T follicular helper cell (primary cell): ENCODE measurements around the gene SERPINA3.
"Not testable (repeated sequence)": the region's sequence is repeated elsewhere in the genome, so short reads cannot be mapped to it uniquely, and the experiment has no call there.

Source experiments
- DNase-seq: peaks from one replicate; pipeline ENCODE4 v3.0.0-alpha.2; 2020; ENCODE audit warnings: low read depth

SERPINA3 gene

DNA sequence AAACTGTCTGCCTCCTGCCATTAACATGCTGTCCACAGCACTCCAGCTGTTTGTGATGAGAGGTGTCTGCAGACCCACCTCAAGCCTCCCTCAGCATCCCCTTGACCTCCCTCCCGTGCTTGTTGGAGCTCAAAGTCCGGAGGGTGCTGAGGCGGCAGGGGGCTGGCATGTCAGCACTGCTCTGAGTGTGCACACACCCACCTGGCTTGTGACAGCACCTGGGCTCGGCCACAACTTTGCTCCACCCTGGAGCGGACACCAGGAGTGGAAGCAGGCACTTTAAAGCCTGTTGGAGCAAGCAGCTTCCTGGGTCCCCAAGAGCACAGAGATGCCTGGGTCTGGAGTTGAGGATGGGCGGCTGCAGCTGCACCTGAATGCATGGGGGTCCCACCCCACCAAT lies 20.9 kb downstream of the SERPINA3 start:
- no peak for DNase-seq

- DNase-seq = no peak
These were observed 23.0 kb downstream of the SERPINA3 start for GRCh38 chr14:94635154-94635553.

DNA sequence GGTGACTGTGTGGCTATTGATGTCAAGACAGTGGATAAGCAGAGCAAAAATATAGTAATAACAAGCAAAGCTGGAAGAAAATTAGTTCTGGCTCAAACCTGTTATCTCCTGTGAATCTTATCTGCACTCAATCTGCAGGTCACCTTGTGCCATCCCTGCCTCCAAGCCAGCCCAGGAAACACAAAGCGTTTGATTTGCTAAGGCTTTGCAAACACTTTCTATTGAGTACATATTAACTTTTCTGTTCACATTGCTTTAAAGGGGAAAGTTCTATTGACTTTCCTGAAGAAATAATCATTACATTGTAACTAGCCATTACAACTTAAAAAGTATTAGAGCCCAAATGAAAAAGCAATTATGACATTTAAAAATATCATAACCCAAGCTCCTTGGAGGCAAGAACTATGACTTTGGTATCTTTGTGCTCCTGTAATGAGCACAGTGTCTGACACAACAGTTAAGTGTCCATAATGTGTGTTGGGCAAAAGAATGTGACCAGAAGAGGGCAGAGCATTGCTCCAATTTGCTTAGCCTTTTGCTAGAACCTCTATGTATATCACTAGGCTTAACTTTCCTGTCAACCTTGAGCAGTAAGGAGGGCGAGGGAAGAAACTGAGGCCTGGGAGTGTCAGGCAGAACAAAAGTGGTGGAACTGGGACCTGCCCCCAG lies 24.7 kb downstream of the SERPINA3 start:
- no peak for DNase-seq

DNA sequence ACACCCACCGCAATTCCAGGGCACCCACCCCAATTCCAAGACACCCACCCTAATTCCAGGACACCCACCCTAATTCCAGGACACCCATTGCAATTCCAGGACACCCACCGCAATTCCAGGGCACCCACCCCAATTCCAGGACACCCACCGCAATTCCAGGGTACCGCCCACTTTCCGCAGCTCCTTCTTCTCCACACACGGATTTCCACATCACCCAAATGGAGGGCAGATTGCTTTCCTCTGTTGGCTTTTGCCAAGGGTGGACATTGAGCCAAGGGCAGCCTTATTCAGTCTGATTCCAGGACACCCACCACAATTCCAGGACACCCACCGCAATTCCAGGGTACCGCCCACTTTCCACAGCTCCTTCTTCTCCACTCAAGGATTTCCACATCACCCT lies 25.6 kb downstream of the SERPINA3 start:
- DNase-seq = not testable (repeated sequence)

- no peak for DNase-seq
These were observed 26.1 kb downstream of the SERPINA3 start for GRCh38 chr14:94638339-94638738.

DNA sequence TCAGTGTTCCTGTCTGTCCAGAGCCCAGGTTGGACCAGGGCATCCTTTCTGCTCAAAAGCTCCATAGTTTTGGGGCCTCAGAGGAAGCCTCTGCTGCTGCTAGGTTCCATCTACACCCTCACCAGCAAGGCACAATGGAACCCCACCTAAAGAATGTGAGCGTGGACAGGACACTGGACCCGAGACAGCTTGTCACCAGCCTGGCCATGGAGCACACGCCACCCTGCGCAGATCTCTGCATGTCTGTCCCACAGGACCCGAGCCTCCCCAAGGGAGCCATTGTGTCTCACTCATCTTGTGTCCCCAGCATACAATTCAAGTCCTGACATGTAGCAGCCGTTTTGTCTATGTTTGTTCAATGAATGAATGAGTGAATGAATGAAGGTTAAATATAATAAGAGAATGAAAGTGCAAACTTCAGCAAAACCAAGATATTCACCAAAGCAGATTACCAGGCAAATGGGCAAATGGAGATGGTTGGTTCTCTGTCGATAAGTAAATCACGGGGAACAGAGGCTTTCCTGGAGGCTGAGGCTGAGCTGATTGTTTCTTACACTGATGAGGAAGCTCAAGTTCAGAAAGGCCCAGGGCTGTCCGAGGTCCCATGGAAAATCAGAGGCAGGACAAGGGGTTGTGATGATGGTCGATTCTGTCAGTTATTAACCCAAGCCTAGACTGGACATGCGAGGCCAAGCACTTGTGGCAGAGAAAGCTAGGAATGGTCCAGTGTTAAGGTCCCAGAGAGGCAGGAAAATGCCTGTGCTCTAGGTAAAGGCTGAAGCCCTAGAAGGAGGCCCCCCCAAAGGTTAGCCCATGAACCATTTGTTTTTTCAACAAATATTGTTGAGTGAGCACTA lies 27.0 kb downstream of the SERPINA3 start:
- DNase-seq = no peak

DNA sequence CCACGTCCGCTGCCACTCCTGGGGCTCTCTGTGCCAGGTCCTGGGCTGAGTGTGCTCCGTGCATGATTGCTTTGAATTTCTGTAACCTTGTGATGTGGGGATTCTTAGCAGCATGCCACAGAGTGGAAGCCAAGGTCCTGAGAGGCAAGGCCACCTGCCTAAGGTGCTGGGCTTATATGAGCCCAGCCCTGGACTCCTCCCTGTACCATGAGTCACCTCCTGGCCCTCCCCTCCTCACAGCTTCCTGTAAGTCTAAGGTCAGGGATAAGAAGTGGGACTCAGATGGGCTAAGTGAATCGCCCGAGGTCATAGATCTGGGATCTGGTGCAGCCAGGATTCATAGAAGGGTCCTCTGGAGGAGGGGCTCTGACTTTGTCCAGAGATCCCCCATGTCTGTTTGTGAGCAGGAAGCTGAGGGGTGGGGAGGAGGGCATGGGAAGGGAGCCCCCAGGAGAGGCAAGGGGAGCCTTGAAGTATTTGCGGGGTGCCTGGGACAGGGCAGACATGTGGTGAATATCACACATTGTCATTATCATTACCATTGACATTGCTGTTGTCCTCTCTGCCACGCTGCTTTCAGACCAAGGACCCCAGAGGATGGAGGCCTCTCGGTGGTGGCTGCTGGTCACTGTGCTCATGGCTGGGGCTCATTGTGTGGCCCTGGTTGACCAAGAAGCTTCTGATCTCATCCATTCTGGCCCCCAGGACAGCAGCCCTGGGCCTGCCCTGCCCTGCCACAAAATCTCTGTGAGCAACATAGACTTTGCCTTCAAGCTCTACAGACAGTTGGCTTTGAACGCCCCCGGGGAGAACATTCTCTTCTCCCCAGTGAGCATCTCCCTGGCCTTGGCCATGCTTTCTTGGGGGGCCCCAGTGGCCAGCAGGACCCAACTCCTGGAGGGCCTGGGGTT lies 28.8 kb downstream of the SERPINA3 start:
- DNase-seq = no peak

GRCh38 chr14:94641632-94641955 lies 29.4 kb downstream of the SERPINA3 start:
- DNase-seq = no peak

DNA sequence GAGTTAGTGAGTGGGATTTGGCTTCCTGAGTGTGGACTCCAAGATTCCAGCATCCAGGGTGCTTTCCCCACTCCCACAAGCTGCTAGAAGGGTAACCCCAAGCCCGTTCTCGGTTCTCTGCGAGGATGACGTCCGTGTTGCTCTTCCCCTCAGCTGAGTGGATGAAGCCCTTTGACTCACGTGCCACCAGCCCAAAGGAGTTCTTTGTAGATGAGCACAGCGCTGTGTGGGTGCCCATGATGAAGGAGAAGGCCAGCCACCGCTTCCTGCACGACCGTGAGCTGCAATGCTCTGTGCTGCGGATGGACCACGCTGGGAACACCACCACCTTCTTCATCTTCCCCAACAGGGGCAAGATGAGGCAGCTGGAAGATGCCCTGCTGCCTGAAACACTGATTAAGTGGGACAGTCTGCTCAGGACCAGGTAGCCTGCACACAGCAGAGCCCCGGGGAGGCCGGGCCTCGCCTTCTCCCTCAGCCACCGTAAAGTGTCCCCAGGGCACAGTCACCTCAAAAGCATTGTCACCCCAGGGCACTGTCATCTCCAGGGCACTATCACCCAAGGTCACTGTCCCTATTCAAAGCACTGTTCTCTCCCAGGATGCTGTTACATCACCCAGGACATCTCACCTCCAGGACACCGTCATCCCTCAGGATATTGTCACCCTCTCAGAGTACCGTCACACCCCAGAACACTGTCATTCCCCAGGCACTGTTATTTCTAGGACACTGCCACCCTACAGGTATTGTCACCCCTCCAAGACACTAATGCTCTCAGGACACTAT lies 31.3 kb downstream of the SERPINA3 start:
- no peak for DNase-seq

DNA sequence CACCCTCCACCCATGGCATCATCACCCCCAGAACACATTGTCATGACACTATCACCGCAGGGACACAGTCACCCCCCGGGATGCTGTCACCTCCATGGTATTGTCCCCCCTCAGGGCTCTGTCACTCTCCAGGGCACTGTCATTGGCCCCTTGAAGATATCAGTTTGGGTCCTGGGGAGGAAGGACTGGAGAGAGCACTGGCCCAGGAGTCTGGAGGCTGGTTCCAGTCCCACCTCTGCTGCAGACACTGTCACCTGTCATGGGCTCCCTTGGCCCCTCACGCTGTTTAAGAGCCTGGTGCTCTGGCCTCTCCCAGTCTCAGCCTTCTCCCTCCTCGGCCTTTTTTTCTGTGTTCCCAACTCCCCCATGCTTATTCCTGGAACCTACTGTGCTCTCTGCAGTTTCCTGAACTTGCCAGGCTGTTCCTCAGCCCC lies 31.9 kb downstream of the SERPINA3 start:
- no peak for DNase-seq

- DNase-seq = no peak
These were observed 33.9 kb downstream of the SERPINA3 start for GRCh38 chr14:94646066-94646465.

GRCh38 chr14:94646481-94646880 lies 34.3 kb downstream of the SERPINA3 start:
- DNase-seq = no peak

GRCh38 chr14:94648801-94649200 lies 36.6 kb downstream of the SERPINA3 start:
- no peak for DNase-seq

- DNase-seq = no peak
These were observed 37.6 kb downstream of the SERPINA3 start for GRCh38 chr14:94649543-94650443.

DNA sequence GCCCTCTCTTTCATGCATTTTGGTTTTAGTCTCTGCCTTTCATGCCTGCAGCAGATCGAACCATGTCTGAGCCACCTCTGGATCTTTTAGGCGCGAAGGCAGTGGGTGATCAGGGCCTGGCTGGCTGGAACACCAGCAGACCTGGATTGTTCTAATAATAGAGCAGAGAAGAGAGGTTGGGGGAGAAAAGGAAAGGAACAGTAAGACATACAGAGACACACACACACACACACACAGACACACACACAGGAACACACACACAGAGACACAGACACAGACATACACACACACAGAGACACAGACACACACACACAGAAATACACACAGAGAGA lies 38.2 kb downstream of the SERPINA3 start:
- no peak for DNase-seq

DNA sequence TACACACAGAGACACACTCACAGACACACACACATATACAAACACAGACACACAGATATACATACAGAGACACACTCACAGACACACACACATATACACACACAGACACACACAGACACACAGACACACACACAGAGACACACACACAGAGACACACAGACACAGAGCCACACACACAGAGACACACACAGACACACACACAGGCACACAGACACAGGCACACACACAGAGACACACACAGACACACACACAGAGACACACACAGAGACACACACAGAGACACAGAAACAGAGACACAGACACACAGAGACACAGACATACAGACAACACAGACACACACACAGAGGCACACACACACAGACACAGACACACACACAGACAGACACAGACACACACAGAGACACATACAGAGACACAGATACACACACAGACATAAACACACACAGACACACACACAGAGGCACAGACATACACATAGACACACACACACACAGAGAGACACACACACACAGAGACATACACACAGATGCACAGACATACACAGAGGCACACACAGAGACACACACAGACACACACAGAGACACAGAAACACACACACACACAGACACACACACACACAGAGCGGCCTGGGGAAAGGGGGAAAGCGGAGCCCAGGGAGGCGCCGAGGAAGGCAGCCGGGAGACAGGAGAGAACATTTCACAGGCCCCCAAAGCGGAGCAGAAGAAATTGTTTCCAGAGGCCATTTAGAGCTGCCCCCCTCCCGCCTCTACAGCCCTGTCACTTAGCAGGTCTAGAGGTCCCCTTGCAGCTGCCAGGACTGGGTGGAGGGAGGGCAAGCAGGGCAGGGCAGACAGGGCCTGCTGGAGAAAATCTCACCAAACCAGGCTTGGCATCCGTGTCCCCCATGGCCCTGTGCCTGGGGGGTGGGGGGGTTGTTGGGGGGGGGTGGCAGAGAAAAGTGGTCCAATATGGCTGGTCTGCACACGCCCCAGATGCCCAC lies 38.9 kb downstream of the SERPINA3 start:
- no peak for DNase-seq

- DNase-seq = no peak
These were observed 41.1 kb downstream of the SERPINA3 start for GRCh38 chr14:94653321-94653720.

DNA sequence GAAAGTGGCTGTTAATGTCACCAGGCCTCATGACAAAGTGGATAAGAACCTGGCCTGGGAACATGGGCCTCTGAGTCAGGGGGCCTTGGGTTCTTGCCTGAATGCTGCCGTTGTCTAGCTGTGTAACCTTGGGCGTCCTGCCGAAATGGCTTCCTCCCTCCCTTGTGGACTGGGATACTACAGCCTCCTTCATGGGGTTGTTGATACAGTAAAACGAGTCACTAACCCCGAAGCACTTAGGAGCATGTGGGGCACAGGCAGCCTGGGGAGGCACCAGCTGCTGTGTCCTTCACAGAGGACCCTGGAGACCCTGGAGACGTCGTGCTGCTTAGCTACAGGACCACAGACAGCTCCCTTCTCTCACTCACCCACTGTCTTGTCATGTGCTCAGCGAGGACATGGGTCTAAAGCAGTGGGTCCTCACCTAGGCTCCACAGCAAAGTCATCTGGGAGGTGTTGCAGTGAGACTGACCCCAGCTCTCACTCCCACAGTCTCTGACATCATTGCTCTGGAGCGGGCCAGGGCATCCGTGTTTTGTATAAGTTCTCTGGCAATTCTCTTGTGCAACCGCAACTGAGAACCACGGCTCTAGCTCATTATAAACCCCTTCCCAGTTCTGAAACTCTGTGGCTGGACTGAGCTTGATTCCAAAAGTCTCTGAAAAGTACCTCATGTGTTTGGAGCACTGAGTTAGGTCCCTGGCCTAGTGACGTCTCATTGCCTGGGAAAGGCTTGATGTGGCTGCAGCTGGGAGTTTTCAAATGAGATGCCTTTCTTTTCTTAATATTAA lies 42.1 kb downstream of the SERPINA3 start:
- DNase-seq = no peak
